Measurements from ENCODE around the gene OSBPL10. TPM values are rescaled to one million over a fixed set of nuclear protein-coding genes. Genes with fewer than 3 reads are reported as not detected.

OSBPL10 gene
- total and polyA plus RNA-seq, 2 donors (not counting 1 experiment from before 2014, with no cell fraction given), result 88.5 to 310 TPM

- Histone ChIP-seq H3K4me1 (ENCODE audit: control insufficient read depth in 2 of 2, insufficient read depth in 2 of 2, low read length in 2 of 2) (no peaks in the 10 kb centered on the region), H3K4me2 (replicated peaks; ENCODE audit: low read depth, low read length, poor library complexity, severe bottlenecking) (no peak overlapping the region), H3K79me2 (ENCODE audit: control insufficient read depth, insufficient read depth, low read length) (no peaks in the 10 kb centered on the region), H3K27me3 (replicated peaks in 1 of 4; ENCODE audit: control extremely low read depth in 1 of 4, control insufficient read depth in 3 of 4, insufficient read depth in 4 of 4, low read length in 3 of 4) (no peaks in the 10 kb centered on the region), H3K27ac (ENCODE audit: low read length in 2 of 2) (no peak overlapping the region), H3K9me3 (ENCODE audit: control extremely low read depth in 1 of 3, control insufficient read depth in 2 of 3, insufficient read depth in 1 of 3, low read length in 2 of 3) (peaks cover 0 to 3% (median 0%) of the 10 kb centered on the region in 3 donors), H3K4me3 (ENCODE audit: control extremely low read depth in 1 of 5, extremely low read depth in 1 of 5, insufficient read depth in 1 of 5, low read depth in 2 of 5, low read length in 4 of 5) (no peak overlapping the region), H4K20me1 (ENCODE audit: control insufficient read depth, insufficient read depth, low read length, poor library complexity, severe bottlenecking) (peaks cover 11% of the 10 kb centered on the region), H3K36me3 (replicated peaks in 1 of 2; ENCODE audit: control extremely low read depth in 1 of 2, control insufficient read depth in 1 of 2, extremely low read depth in 1 of 2, insufficient read depth in 2 of 2, low read length in 1 of 2) (peaks cover 9 to 93% of the 10 kb centered on the region in 2 experiments), H3K9ac (ENCODE audit: low read length) (no peak overlapping the region), H2AFZ (ENCODE audit: insufficient read depth, low read depth, low read length, poor library complexity, severe bottlenecking) (no peak overlapping the region)
- no peak for ATAC-seq (ENCODE audit: low read depth)
- Mint-ChIP-seq H3K27me3 (no peaks in the 10 kb centered on the region), H3K4me1 (no peaks in the 10 kb centered on the region), H3K4me3 (no peak overlapping the region), H3K9me3 (ENCODE audit: insufficient read depth) (no peaks in the 10 kb centered on the region), H3K27ac (no peak overlapping the region)
- ChIA-PET POLR2A (no interaction called here), CTCF (interaction anchor here (0.5 to 1.0 kb wide), 2 partner anchors 316 to 733 kb away, joined by 3 to 5 read pairs; no protein-coding TSS in a partner anchor)
- DNase-seq, result no peak
- TF ChIP-seq EZH2 (IDR thresholded peaks at IDR 0.05; ENCODE audit: borderline replicate concordance, insufficient read depth, low read depth, low read length, poor library complexity, severe bottlenecking) (no peak), CTCF (IDR thresholded peaks at IDR 0.05) (no peak)
- intact Hi-C loops (cut with micrococcal nuclease), result no loop called here
- WGBS (ENCODE audit: insufficient coverage), result no CpG with 5 or more reads among the region's 1 CpG
These were observed 313.5 kb downstream of the OSBPL10 start for GRCh38 chr3:31667582-31667981.

GRCh38 chr3:31664031-31664430 lies 317.0 kb downstream of the OSBPL10 start:
- H3K4me3 ChIP-seq (ENCODE audit: control extremely low read depth in 1 of 5, extremely low read depth in 1 of 5, insufficient read depth in 1 of 5, low read depth in 2 of 5, low read length in 4 of 5), result no peak overlapping the region
- Mint-ChIP-seq H3K27me3 (no peaks in the 10 kb centered on the region), H3K9me3 (ENCODE audit: insufficient read depth) (no peaks in the 10 kb centered on the region), H3K4me3 (no peak overlapping the region), H3K27ac (no peak overlapping the region), H3K4me1 (no peaks in the 10 kb centered on the region)
- ChIA-PET CTCF (no interaction called here), POLR2A (no interaction called here)
- DNase-seq, result no peak
- H3K9ac ChIP-seq (ENCODE audit: low read length), result no peak overlapping the region
- no peak overlapping the region for H3K27ac ChIP-seq (ENCODE audit: low read length in 2 of 2)
- no peak overlapping the region for H2AFZ ChIP-seq (ENCODE audit: insufficient read depth, low read depth, low read length, poor library complexity, severe bottlenecking)
- H3K9me3 ChIP-seq (ENCODE audit: control extremely low read depth in 1 of 3, control insufficient read depth in 2 of 3, insufficient read depth in 1 of 3, low read length in 2 of 3), result peaks cover 0 to 2% (median 0%) of the 10 kb centered on the region in 3 donors
- H4K20me1 ChIP-seq (ENCODE audit: control insufficient read depth, insufficient read depth, low read length, poor library complexity, severe bottlenecking), result peaks cover 10% of the 10 kb centered on the region
- TF ChIP-seq EZH2 (IDR thresholded peaks at IDR 0.05; ENCODE audit: borderline replicate concordance, insufficient read depth, low read depth, low read length, poor library complexity, severe bottlenecking), result no peak
- no peak for TF ChIP-seq CTCF (IDR thresholded peaks at IDR 0.05)
- ATAC-seq (ENCODE audit: low read depth), result no peak
- peaks cover 19 to 91% of the 10 kb centered on the region in 2 experiments for H3K36me3 ChIP-seq (replicated peaks in 1 of 2; ENCODE audit: control extremely low read depth in 1 of 2, control insufficient read depth in 1 of 2, extremely low read depth in 1 of 2, insufficient read depth in 2 of 2, low read length in 1 of 2)
- no peak overlapping the region for H3K4me2 ChIP-seq (replicated peaks; ENCODE audit: low read depth, low read length, poor library complexity, severe bottlenecking)
- intact Hi-C loops (cut with micrococcal nuclease), result no loop called here
- H3K79me2 ChIP-seq (ENCODE audit: control insufficient read depth, insufficient read depth, low read length), result no peaks in the 10 kb centered on the region
- WGBS (ENCODE audit: insufficient coverage), result over 99% methylated on average over 17 of the region's 17 CpGs
- H3K4me1 ChIP-seq (ENCODE audit: control insufficient read depth in 2 of 2, insufficient read depth in 2 of 2, low read length in 2 of 2), result no peaks in the 10 kb centered on the region
- H3K27me3 ChIP-seq (replicated peaks in 1 of 4; ENCODE audit: control extremely low read depth in 1 of 4, control insufficient read depth in 3 of 4, insufficient read depth in 4 of 4, low read length in 3 of 4), result no peaks in the 10 kb centered on the region

Data from B cell (primary cell).